Right ventricle myocardium superior (tissue), 1 donor: Measurements from ENCODE around the gene PIR. TPM values are rescaled to one million over a fixed set of nuclear protein-coding genes. Genes with fewer than 3 reads are reported as not detected.

Source experiments
- ATAC-seq: fragments of 200-7000 bp; cut with Tn5 transposase; one replicate; pipeline ENCODE4 v1.9.1; 2020; ENCODE audit warnings: mild to moderate bottlenecking; ENCODE audit not compliant: poor library complexity
- DNase-seq: peaks from one replicate; pipeline ENCODE4 v3.0.0-alpha.2; 2020
- intact Hi-C: fragments of 100-400 bp; cut with DNase I; formaldehyde crosslinking; loops from one replicate; pipeline ENCODE4 v1.11.2; 2022
- long read RNA-seq: library from polyadenylated mRNA; unstranded; transcript quantifications from one replicate; pipeline ENCODE4 v2.0.0, GENCODE V29; 2021
- total RNA-seq: library from RNA; stranded (reverse); fragmentation: NEBNext Ultra II Directional; extraction: Animal tissue kit (Norgen Biotek cat#: 25700); gene quantifications from one replicate; pipeline ENCODE4 v1.2.1, GENCODE V29; 2021
- donor health status: DM: no; HTN: yes; CAD: no; lungs with severe emphysema.

Gene PIR
- 10.8 TPM for total RNA-seq
- long read RNA-seq, transcript PIR-201 (10 exons, 1,282 nt), result major isoform, 10 of 16 reads
- long read RNA-seq, partial matches to known transcripts, result 1 of 16 reads
- long read RNA-seq, other reads (novel, unspliced or antisense), result 4 of 16 reads

- intact Hi-C loops, result loop anchor here (10.0 kb wide), 1 partner anchor 71 kb away; no protein-coding TSS in a partner anchor
Measured at GRCh38 chrX:15493118-15493962, at the start of gene PIR. PIR (minus strand) TSS chrX:15493333; CDS start chrX:15491257, 2,076 bp downstream.

GRCh38 chrX:15530318-15530717 is 37.2 kb upstream of the PIR start:
- intact Hi-C loops, result no loop called here
- DNase-seq (no peak), ATAC-seq (no peak)

More at GRCh38 chrX:15493118-15493962, at the start of gene PIR:
- DNase-seq (peak; percentile 91), ATAC-seq (peak; percentile 99)

GRCh38 chrX:15529165-15529564 is 36.0 kb upstream of the PIR start:
- no peak for ATAC-seq
- intact Hi-C loops, result no loop called here

GRCh38 chrX:15525664-15526416 is 32.7 kb upstream of the PIR start:
- no peak for DNase-seq
- ATAC-seq, result no peak
- intact Hi-C loops, result no loop called here

More at GRCh38 chrX:15529165-15529564, 36.0 kb upstream of the PIR start:
- DNase-seq, result no peak

GRCh38 chrX:15524417-15524816 is 31.3 kb upstream of the PIR start:
- DNase-seq (no peak), ATAC-seq (no peak)
- intact Hi-C loops, result no loop called here

GRCh38 chrX:15523088-15523487 is 30.0 kb upstream of the PIR start:
- ATAC-seq (no peak), DNase-seq (no peak)
- intact Hi-C loops, result no loop called here

GRCh38 chrX:15522464-15522863 is 29.3 kb upstream of the PIR start:
- intact Hi-C loops, result no loop called here
- DNase-seq, result no peak
- no peak for ATAC-seq

- no peak for DNase-seq
- intact Hi-C loops, result no loop called here
- ATAC-seq, result no peak
Measured at GRCh38 chrX:15515931-15516330, 22.8 kb upstream of the PIR start.

GRCh38 chrX:15514279-15514678 is 21.1 kb upstream of the PIR start:
- no peak for ATAC-seq
- intact Hi-C loops, result no loop called here

GRCh38 chrX:15512401-15512965 is 19.4 kb upstream of the PIR start:
- DNase-seq (no peak), ATAC-seq (no peak)
- intact Hi-C loops, result no loop called here

More at GRCh38 chrX:15514279-15514678, 21.1 kb upstream of the PIR start:
- no peak for DNase-seq

- ATAC-seq, result no peak
- DNase-seq, result no peak
- intact Hi-C loops, result no loop called here
Measured at GRCh38 chrX:15511563-15511962, 18.4 kb upstream of the PIR start.

GRCh38 chrX:15509845-15510244 is 16.7 kb upstream of the PIR start:
- DNase-seq (no peak), ATAC-seq (no peak)
- intact Hi-C loops, result no loop called here

- no peak for ATAC-seq
- intact Hi-C loops, result no loop called here
- DNase-seq, result no peak
Measured at GRCh38 chrX:15507005-15507404, 13.9 kb upstream of the PIR start.

- no peak for DNase-seq
- intact Hi-C loops, result no loop called here
- no peak for ATAC-seq
Measured at GRCh38 chrX:15505101-15505500, 12.0 kb upstream of the PIR start.

GRCh38 chrX:15504661-15505060 is 11.5 kb upstream of the PIR start:
- DNase-seq (no peak), ATAC-seq (no peak)
- intact Hi-C loops, result no loop called here

GRCh38 chrX:15501506-15501905 is 8.4 kb upstream of the PIR start:
- no peak for ATAC-seq
- no peak for DNase-seq
- intact Hi-C loops, result no loop called here

GRCh38 chrX:15500497-15500966 is 7.4 kb upstream of the PIR start, which contains the start of gene BMX:
BMX (plus strand) TSS chrX:15500807; CDS start chrX:15508354, 7,547 bp downstream.
- DNase-seq, result peak; percentile 51
- no peak for ATAC-seq
- intact Hi-C loops, result no loop called here

- ATAC-seq (no peak), DNase-seq (no peak)
- intact Hi-C loops, result loop anchor here (10.0 kb wide), 1 partner anchor 65 kb away; no protein-coding TSS in a partner anchor
Measured at GRCh38 chrX:15499976-15500375, 6.8 kb upstream of the PIR start.

- DNase-seq (no peak), ATAC-seq (no peak)
- intact Hi-C loops, result loop anchor here (10.0 kb wide), 1 partner anchor 66 kb away; no protein-coding TSS in a partner anchor
Measured at GRCh38 chrX:15498741-15499140, 5.6 kb upstream of the PIR start.
